Measurements from ENCODE around the gene VTCN1.

Gene VTCN1

GRCh38 chr1:117171900-117172511, 38.7 kb downstream of the VTCN1 start:
- H3K4me3 ChIP-seq (ENCODE audit: low read depth, low read length) = no peak overlapping the region
- ChIA-PET CTCF (interaction anchor here (0.8 to 1.0 kb wide), 2 partner anchors 16 to 113 kb away, joined by 3 read pairs; no protein-coding TSS in a partner anchor), POLR2A (no interaction called here)
- H3K27ac ChIP-seq (ENCODE audit: extremely low read depth, low read depth, low read length) = no peak overlapping the region
- H3K36me3 ChIP-seq (ENCODE audit: control insufficient read depth in 2 of 2, insufficient read depth in 1 of 2, low read length in 2 of 2) = no peaks in the 10 kb centered on the region
- no peaks in the 10 kb centered on the region for H3K4me1 ChIP-seq (ENCODE audit: control insufficient read depth, insufficient read depth, low read length)
- TF ChIP-seq REPIN1 (tag by site-specific recombination; IDR thresholded peaks at IDR 0.05; ENCODE audit: low read depth) = no peak
- TF ChIP-seq HIC1 (tag by site-specific recombination; IDR thresholded peaks at IDR 0.05) = no peak
- no peak for TF ChIP-seq ZNF544 (tag by site-specific recombination; IDR thresholded peaks at IDR 0.05)
- no peak for TF ChIP-seq ZNF311 (tag by site-specific recombination; IDR thresholded peaks at IDR 0.05; ENCODE audit: borderline replicate concordance)
- no peak for TF ChIP-seq ZNF560 (tag by site-specific recombination; IDR thresholded peaks at IDR 0.05; ENCODE audit: borderline replicate concordance)
- no peak for TF ChIP-seq OSR2 (tag by site-specific recombination; IDR thresholded peaks at IDR 0.05)
- no peak for TF ChIP-seq ZBTB44 (tag by site-specific recombination; IDR thresholded peaks at IDR 0.05)
- no peak for TF ChIP-seq ZNF518A (tag by site-specific recombination; conservative IDR thresholded peaks at IDR 0.05; ENCODE audit: low read depth)
- no peak for TF ChIP-seq ZNF585B (tag by site-specific recombination; IDR thresholded peaks at IDR 0.05)
- TF ChIP-seq BCL6B (tag by site-specific recombination; IDR thresholded peaks at IDR 0.05) = no peak
- TF ChIP-seq ZBTB7A (tag by site-specific recombination; IDR thresholded peaks at IDR 0.05; ENCODE audit: low read depth) = no peak
- no peak for TF ChIP-seq PRDM1 (tag by site-specific recombination; IDR thresholded peaks at IDR 0.05)
- TF ChIP-seq ZBTB49 (tag by site-specific recombination; IDR thresholded peaks at IDR 0.05; ENCODE audit: low read depth) = no peak
- no peak for TF ChIP-seq ZNF514 (tag by site-specific recombination; IDR thresholded peaks at IDR 0.05)
- TF ChIP-seq ZNF768 (tag by site-specific recombination; IDR thresholded peaks at IDR 0.05) = no peak
- no peak for TF ChIP-seq ZNF23 (tag by site-specific recombination; IDR thresholded peaks at IDR 0.05; ENCODE audit: borderline replicate concordance)
- H3K9me3 ChIP-seq (ENCODE audit: control insufficient read depth, insufficient read depth, low read depth, low read length) = no peaks in the 10 kb centered on the region
